ENCODE results near the gene SHISA5.
"Not testable (repeated sequence)": the region's sequence is repeated elsewhere in the genome, so short reads cannot be mapped to it uniquely, and the experiment has no call there.

Gene SHISA5

GRCh38 chr3:48519277-48519643, 15.3 kb upstream of the SHISA5 start:
- no peak for DNase-seq (ENCODE audit: low spot score)

DNA sequence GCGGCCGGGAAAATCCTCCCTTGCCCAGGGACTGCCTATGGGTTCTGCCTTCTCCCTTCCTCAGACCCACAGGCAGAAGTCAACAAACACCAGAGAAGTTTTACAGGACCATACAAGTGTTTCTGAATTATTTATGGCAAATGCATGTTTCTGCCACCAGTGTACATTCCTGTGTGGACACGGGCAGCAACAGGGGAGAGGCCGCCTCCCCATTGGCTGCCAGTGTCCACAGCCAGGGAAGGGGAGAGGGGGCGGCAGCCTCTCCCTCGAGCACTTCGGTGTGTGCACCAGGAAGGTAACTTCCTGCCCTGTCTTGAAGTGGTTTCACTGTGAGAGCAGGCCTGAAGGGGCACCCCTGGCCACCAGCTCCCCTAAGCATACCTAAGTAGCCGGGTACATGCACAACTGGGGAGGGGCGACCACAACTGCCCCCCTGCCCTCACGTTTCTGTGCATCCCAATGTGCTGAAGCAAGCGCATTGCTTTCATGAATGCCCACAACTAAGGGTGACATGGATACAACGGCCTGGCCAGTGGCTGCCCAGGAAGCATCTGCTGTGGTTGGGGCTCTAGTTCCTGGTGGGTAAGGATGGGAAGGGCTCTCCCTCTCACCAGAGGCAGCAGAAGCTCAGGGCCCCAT, 14.8 kb upstream of the SHISA5 start:
- DNase-seq (ENCODE audit: low spot score), result no peak

DNA sequence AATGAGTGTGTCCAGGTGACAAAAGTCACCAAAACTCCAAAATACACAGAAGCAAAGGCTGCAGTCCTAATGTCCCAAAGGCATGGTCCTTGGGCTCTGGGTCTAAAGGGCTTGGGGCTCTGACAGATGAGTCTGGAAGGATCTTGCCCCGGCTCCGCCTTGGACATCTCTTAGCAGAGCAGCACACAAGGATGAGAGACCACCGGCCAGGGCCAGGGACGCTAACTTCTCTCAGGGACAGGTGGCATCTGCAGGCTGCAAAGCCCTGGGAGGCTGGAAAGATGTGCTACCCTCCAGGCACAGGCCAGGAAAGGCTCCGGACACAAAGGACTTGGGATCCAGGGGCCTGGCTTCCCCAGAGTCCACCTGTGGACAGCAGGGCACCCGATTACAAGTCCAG, 14.1 kb upstream of the SHISA5 start:
- no peak for DNase-seq (ENCODE audit: low spot score)

DNA sequence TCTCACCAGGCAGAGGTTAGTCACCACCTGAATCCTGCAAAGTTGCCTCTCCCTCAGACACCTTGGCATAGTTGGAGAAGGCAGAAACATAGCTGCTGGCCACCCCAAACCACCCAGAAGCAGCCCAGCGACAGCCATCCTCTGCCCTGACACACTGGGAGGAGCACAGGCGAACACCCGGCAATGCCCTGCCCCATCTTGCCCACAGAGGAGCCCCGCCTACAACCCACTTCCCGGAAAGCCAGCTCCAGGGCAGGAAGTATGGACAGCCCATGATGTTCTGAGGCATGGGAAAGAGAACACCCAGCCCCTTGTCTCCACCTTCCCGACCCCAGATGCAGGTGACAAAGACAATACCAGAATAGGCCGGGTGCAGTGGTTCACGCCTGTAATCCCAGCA, 12.6 kb upstream of the SHISA5 start:
- no peak for DNase-seq (ENCODE audit: low spot score)

- DNase-seq (ENCODE audit: low spot score), result no peak
These were observed 10.7 kb upstream of the SHISA5 start for GRCh38 chr3:48514431-48515227.

GRCh38 chr3:48511551-48511950, 7.6 kb upstream of the SHISA5 start:
- no peak for DNase-seq (ENCODE audit: low spot score)

DNA sequence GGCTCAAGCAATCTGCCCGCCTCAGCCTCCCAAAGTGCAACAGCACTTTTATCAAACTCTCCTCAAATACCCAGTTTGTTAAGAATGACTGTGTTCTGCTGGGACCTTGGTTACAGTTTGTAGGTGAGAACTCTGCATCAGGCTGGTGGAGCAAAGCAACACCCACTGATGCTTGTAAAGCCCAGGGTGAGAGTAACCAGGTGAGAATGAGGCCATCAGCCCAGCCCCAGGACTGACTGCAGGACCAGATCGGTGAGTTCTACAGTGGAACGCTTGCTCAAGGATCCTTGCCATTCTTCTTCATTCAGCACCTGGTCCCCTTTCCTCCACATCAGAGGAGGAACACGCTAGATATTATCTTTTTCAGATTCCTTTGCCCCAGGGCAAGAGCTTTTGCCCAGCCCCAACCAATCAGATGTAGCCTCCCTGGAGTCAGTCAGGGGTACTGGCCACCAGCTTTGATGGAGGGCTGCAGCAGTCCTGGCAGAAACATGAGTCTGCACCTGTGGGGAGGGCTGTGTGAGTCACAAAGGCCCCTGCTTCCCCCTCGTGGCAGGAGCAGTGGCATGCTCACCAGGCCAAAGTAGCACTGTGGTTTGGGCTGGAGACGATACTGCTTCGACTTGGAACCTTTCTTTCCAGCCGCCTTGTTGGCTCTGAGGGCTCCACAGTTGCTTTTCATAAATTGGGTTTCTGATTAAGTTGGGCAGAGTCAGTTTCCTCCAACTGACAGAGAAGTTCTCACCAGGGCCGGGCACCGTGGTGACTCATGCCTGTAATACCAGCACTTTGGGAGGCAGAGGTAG, 3.5 kb upstream of the SHISA5 start:
- no peak for DNase-seq (ENCODE audit: low spot score)

GRCh38 chr3:48505968-48506504, 2.1 kb upstream of the SHISA5 start:
- DNase-seq (ENCODE audit: low spot score), result no peak

- no peak for DNase-seq (ENCODE audit: low spot score)
These were observed 1.2 kb upstream of the SHISA5 start for GRCh38 chr3:48505146-48505545.

DNA sequence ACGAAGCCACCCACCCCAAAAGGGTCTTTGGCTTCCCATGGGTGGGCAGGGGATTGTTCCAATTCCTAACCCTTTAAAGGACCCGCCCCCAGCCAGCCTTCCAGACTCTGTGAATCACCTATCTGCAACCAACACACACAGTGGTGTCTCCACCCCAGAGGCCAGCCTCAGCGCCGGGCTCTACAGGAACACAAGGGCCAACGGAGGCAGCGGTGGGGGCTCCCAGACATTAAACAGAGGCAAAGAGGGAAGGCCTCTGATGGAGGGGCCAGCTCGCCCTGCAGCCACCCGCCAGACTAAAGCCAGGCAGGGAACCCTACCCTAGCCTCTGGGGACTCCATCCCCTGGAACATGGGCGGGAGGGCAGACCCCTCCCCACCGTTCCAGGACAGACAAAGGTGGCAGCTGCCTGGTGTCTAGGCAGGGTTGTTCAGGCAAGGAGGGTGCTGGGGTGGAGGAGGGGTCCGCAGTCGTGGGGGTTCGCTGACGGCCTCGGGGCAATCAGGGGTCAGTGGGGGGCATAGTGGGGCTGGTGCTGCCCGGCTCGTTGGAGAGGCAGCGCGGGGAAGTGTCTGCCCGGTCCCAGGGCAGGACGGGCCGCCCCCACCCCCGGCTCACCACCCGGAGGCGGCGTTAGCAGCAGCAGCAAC, 448 bp downstream of the SHISA5 start:
- no peak for DNase-seq (ENCODE audit: low spot score)

DNA sequence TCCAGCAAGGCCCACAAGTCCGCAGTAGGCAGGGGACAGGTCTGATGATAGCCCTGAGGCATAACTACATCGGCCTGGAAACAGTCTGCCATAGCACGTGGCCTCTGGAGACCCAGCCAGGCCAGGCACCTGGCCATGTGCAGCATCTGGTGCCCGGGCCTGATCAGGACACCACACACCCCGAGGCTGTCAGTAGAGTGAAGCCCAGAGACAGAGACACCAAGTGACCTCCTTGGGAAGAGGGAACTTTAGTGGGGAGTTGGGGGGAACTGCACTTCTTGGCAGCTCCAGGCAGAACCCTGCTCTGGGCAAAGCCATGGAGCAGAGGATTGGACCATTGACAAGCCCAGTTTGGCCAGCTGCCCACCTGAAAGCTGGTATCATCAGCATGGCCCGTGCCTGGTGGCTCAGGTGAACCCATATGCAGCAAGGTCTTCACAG, 1.2 kb downstream of the SHISA5 start:
- DNase-seq (ENCODE audit: low spot score), result no peak

DNA sequence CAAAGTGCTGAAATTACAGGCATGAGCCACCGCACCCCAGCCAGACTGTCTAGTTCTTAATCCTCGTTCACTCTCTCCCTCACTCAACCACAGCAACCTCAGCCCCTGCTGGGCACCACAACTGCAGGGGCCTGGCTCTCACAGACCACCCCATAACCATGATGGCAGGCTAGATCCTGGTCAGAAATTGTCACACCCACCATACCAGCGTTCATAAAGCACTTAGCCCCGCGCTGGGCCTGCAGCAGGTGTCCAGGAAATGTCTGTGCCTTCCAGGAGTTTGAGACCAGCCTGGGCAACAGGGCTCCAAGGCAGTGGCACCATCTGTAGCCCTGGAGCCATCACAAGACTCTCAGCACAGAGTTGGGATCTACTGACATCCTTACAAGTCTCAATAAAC, 1.9 kb downstream of the SHISA5 start:
- no peak for DNase-seq (ENCODE audit: low spot score)

DNA sequence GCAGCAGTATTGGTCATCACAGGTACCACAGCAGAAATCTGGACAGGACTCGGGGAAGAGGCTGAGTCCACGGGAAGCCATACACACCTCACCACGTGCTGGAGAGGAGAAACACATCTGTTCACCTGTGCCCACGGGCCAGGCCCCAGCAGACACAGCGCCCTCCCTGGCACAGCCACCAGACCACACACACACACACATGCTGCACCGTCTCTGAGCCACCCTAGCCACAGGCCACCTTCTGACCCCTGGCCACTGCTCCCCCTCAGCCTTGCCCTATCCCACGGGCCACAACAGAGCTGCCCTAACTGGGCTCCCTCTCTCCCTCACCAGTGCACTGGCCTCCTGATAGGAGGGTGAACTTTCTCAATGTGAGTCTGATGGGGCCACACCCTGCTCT, 2.8 kb downstream of the SHISA5 start:
- no peak for DNase-seq (ENCODE audit: low spot score)

GRCh38 chr3:48500656-48501055, 3.3 kb downstream of the SHISA5 start:
- no peak for DNase-seq (ENCODE audit: low spot score)

DNA sequence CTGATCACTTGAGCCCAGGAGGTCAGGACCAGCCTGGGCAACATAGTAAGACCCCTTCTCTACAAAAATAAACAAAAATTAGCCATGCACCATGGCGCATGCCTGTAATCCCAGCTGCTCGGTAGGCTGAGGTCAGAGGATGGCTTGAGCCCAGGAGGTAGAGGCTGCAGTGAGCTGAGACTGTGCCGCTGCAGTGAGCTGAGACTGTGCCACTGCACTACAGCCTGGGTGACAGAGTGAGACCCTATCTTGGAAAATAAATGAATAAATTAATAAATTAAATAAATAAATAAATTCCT, 10.8 kb downstream of the SHISA5 start:
- DNase-seq (ENCODE audit: low spot score), result no peak

DNA sequence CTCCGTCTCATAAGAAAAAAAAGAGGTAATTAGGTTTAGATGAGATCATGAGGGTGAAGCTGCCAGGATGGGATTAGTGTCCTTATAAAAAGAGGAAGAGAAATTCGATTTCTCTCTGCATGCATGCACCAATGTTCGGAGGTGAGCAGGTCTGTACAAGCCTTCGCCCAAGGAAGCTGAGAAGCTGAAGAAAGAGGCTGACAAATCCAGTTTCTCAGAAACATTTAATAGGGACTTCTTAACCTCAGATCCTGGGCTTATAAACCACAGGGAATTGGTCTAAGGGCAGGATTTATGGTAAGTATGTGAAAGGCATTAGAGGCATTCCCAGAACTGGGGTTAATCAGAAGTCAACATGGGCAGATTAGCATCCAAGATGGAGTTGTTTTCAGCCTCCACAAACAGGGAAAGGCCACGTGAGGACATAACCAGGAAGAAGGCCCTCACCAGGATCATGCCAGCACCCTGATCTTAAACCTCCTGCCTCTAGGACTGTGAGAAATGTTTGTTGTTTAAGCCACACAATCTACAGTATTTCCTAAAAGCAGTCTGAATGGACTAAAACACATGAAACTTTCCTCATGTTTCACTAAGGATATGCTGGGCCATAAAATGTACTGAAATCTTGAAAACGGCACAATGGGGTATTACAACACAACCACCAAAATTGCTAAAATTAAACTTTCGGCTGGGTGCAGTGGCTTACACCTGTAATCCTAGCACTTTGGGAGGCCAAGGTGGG, 11.3 kb downstream of the SHISA5 start:
- DNase-seq (ENCODE audit: low spot score), result no peak

DNA sequence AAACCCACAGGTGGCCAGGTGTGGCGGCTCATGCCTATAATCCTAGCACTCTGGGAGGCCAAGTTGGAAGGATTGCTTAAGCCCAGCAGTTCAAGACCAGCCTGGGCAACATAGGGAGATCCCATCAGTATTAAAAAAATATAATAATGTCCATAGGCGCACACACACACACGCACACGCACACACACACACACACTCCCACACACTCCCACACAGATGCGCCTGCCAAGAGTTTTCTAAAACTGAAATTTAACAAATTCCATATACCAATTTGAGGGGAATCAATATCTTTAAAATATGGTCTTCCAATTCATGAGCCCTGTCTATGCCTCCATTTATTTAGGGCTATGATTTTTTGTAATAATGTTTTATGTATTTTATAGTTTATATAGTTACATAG, 17.0 kb downstream of the SHISA5 start:
- no peak for DNase-seq (ENCODE audit: low spot score)

- DNase-seq (ENCODE audit: low spot score), result not testable (repeated sequence)
These were observed 21.2 kb downstream of the SHISA5 start for GRCh38 chr3:48482822-48483221.

- DNase-seq (ENCODE audit: low spot score), result not testable (repeated sequence)
These were observed 23.1 kb downstream of the SHISA5 start for GRCh38 chr3:48480891-48481290.

DNA sequence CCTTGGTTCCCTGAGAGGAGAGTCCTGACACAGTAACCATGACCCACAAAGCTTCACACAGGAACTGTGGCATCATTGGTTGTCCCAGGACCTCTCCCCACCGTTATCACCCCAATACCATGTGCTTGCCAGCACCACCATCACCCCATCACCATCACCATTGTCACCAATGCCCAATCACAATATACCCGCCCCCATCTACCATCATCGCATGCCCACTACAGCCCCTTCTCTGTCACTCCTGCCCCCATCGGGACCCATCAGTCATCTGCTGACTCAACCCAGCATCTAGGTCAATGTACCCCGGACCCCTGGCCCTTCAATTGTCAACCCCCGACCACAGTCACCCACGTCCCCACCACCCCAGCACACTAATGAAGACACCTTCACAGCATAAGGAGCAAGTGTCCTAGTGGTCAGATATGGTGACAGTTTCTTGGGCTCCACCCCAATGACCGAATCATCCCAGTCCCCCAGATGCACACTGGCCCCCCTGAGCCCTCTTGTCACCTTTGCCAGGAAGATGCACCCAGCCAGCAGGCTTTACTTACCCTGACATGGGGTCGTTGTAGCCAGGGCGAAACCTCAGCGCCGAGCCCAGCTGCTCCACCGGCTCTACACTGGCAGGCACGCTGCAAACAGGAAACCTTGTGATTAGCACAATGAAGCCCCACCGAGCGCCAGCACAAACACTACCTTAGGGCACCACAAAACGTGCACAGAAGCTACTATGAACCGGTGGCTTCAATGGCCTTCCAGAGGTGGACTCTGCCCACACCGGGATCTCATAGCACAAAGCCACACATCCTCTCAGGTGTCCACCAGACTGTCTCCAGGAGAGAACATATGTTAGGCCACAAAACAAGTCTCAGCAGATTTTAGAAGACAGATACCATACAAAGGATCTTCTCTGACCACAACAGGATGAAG, 25.1 kb downstream of the SHISA5 start:
- no peak for DNase-seq (ENCODE audit: low spot score)

All from left forelimb (tissue), 1 donor.